Transverse colon (tissue), 4 donors: ENCODE data around the gene RPS6KA2. TPM values are rescaled to one million over a fixed set of nuclear protein-coding genes. Genes with fewer than 3 reads are reported as not detected.

Source experiments
- DNase-seq: peaks from one replicate; pipeline ENCODE4 v3.0.0-alpha.2; 2019
- H3K27ac ChIP-seq, 4 donors: fragments of 200-600 bp; sonication (generic); 2 replicates each; pipeline ENCODE4 v1.5.1; 2016 to 2018; ENCODE audit warnings: inconsistent platforms in 4 of 4
- H3K27me3 ChIP-seq: fragments of 200-600 bp; sonication (generic); 2 replicates; pipeline ENCODE4 v1.5.1; 2017; ENCODE audit warnings: inconsistent platforms
- H3K36me3 ChIP-seq, 4 donors: fragments of 200-600 bp; sonication (generic); 2 replicates each; pipeline ENCODE4 v1.5.1; 2017 to 2019; ENCODE audit warnings: inconsistent platforms in 4 of 4
- H3K4me1 ChIP-seq, 4 donors: fragments of 200-600 bp; sonication (generic); 2 replicates each; pipeline ENCODE4 v1.5.1; 2017 to 2020; ENCODE audit warnings: inconsistent platforms in 4 of 4
- H3K4me3 ChIP-seq, 4 donors: fragments of 200-600 bp; sonication (generic); 1 replicate in 1 of 4; 2 replicates in 3 of 4; pipeline versions ENCODE4 v1.5.1 to v1.6.1; 2017 to 2019; ENCODE audit warnings: inconsistent platforms in 4 of 4
- H3K9me3 ChIP-seq, 2 donors: fragments of 200-600 bp; sonication (generic); 2 replicates each; pipeline ENCODE4 v1.5.1; 2017 to 2019; ENCODE audit warnings: inconsistent platforms in 2 of 2
- EP300 ChIP-seq: sonication (generic); formaldehyde crosslinking; IDR thresholded peaks from one replicate; pipeline ENCODE4 v1.6.1; 2017; ENCODE audit warnings: antibody characterized with exemption, low read depth
- POLR2A ChIP-seq: fragments of 450-650 bp; IDR thresholded peaks from one replicate; pipeline ENCODE4 v1.6.1; 2016; ENCODE audit warnings: antibody characterized with exemption, mild to moderate bottlenecking, moderate library complexity
- POLR2AphosphoS5 ChIP-seq, 3 donors: sonication (generic); formaldehyde crosslinking; IDR thresholded peaks; one replicate each; pipeline ENCODE4 v1.6.1; 2016; ENCODE audit warnings: antibody characterized with exemption in 3 of 3
- WGBS, 2 donors: methylation state at CpG; one replicate each; pipeline ENCODE4 v1.1.5; 2018; ENCODE audit warnings: low coverage in 1 of 2; 5-methylcytosine and 5-hydroxymethylcytosine counted together
- in situ Hi-C, 4 donors: fragments of 200-750 bp; cut with MboI; loops; one replicate each; pipeline versions ENCODE4 v1.15.0 to v1.15.1; 2017; ENCODE audit warnings: low sequenced_read_pairs in 3 of 4, low pct_ligation_motif_present in 1 of 4, low pct_unique_long_range_greater_than_20kb in 1 of 4
- intact Hi-C: fragments of 100-400 bp; cut with DNase I; formaldehyde crosslinking; loops from one replicate; pipeline ENCODE4 v1.15.1; 2023; ENCODE audit warnings: low total_unique reads
- total RNA-seq, 4 donors: library from RNA; depleted of rRNA; stranded (reverse); fragments of >200 nt; gene quantifications; one replicate each; pipeline ENCODE4 v1.1.0, GENCODE V29; 2016
- TF ChIP-seq, protein P1 (sequence below), 5 experiments: fragments of 200-600 bp in 3 of 5; fragments of 450-650 bp in 2 of 5; sonication (generic) in 3 of 5; IDR thresholded peaks; 1 replicate in 2 of 5; 2 replicates in 3 of 5; pipeline ENCODE4 v1.5.1; 2016 to 2017; ENCODE audit warnings: antibody characterized with exemption in 5 of 5, inconsistent platforms in 3 of 5, mild to moderate bottlenecking in 2 of 5, moderate library complexity in 1 of 5

Gene RPS6KA2
- total RNA-seq, 4 donors from 2014 or later: 9.6 to 41.1 (median 15.4) TPM

DNA sequence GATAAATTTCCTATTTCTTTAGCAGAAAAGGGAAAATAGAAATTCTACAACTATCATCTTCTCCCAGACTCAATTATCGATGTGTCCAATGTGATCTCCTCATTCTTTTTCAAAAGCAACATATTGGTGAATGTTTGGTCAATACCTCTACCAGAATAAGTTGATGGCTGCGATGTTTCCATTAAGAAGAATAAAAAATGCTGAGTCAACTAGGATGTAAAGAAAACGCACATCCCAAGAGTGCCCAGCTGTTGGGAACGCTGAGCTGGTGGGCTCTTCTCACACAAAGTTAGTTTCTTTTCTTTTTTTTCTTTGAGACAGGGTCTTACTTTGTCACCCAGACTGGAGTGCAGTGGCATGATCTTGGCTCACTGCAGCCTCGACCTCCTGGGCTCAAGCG is 80.4 kb downstream of the RPS6KA2 start:
- DNase-seq: no peak
- intact Hi-C loops: no loop called here
- TF ChIP-seq POLR2AphosphoS5 (IDR thresholded peaks at IDR 0.05) (no peak), EP300 (no peak), POLR2A (no peak)
- TF ChIP-seq, protein P1, sequence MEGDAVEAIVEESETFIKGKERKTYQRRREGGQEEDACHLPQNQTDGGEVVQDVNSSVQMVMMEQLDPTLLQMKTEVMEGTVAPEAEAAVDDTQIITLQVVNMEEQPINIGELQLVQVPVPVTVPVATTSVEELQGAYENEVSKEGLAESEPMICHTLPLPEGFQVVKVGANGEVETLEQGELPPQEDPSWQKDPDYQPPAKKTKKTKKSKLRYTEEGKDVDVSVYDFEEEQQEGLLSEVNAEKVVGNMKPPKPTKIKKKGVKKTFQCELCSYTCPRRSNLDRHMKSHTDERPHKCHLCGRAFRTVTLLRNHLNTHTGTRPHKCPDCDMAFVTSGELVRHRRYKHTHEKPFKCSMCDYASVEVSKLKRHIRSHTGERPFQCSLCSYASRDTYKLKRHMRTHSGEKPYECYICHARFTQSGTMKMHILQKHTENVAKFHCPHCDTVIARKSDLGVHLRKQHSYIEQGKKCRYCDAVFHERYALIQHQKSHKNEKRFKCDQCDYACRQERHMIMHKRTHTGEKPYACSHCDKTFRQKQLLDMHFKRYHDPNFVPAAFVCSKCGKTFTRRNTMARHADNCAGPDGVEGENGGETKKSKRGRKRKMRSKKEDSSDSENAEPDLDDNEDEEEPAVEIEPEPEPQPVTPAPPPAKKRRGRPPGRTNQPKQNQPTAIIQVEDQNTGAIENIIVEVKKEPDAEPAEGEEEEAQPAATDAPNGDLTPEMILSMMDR (IDR thresholded peaks at IDR 0.05): no peak
- Histone ChIP-seq H3K27ac (no peak overlapping the region), H3K36me3 (no peaks in the 10 kb centered on the region), H3K4me1 (peaks cover 0 to 12% (median 4%) of the 10 kb centered on the region in 4 donors), H3K4me3 (no peak overlapping the region), H3K9me3 (no peaks in the 10 kb centered on the region), H3K27me3 (no peaks in the 10 kb centered on the region)
- in situ Hi-C loops: no loop called here
- WGBS, 2 donors: 92 to 94% methylated on average over 4 to 6 of the region's 6 CpGs

DNA sequence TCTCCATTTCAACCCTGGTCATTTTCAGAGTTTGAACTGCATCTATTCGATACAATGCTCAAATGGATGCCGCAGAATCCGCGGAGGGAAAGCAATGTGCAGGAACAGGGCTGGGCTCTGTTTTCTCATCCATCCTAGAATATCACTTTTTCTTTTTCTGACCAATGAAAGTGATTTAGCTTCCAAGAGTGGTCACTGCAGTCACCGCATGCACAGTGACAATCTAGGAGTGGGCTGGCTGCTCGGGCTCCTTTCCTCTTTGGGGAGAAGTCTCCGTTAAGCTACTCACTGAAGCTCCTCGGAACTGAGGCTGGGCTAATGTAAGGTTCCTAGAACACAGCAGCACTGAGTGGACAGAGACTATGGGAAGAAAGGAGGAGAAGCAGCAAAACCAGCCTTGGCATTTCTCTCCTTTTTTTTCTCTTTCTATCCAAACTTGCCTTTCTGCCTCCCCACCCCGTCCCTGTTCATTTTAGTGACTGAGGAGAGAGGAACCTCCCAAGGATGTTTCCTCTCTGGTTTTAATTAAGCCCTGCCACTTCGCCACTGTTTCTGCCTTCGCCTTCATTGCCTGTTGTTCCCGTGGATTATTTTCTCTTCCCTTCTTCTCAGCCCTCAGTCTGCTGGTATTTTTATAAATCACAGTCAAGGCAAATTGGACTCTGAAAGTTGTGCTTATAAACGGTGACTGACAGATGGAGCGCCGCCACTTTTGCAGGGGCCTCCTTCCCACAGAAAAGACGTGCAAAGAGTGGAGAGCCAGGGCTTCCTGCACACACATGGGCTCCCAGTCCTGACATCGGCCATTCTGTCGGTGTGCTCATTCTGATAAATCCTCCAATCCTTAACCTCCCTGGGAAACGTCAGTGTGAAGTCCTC is 81.7 kb downstream of the RPS6KA2 start:
- TF ChIP-seq POLR2AphosphoS5 (IDR thresholded peaks at IDR 0.05): no peak
- no peak for TF ChIP-seq POLR2A
- TF ChIP-seq, protein P1 (IDR thresholded peaks at IDR 0.05): no peak
- TF ChIP-seq EP300: no peak
- in situ Hi-C loops: no loop called here
- Histone ChIP-seq H3K36me3 (no peaks in the 10 kb centered on the region), H3K4me3 (no peak overlapping the region), H3K9me3 (no peaks in the 10 kb centered on the region), H3K27ac (no peak overlapping the region), H3K27me3 (no peaks in the 10 kb centered on the region), H3K4me1 (peaks cover 0 to 18% (median 4%) of the 10 kb centered on the region in 4 donors)
- no peak for DNase-seq
- 88 to 95% methylated on average over 11 to 19 of the region's 19 CpGs for WGBS, 2 donors
- intact Hi-C loops: no loop called here

DNA sequence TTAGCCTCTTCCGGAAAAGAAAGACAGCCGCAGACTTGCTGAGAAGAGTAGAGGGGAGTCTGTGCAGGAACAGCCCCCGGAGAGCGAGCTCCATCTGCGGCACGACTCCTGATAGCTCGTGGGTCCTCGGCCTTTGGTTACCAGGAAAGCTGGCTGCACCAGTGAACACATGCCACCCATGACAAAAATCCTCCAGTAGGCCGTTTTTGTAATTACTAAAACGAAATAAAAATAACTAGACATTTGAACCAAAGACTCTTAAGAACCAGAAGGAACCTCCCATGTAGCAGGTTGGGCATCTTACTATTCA is 82.8 kb downstream of the RPS6KA2 start:
- in situ Hi-C loops: no loop called here

GRCh38 chr6:166543603-166544295 is 83.3 kb downstream of the RPS6KA2 start:
- Histone ChIP-seq H3K27ac (no peak overlapping the region), H3K27me3 (no peaks in the 10 kb centered on the region), H3K9me3 (no peaks in the 10 kb centered on the region), H3K36me3 (no peaks in the 10 kb centered on the region), H3K4me3 (no peak overlapping the region), H3K4me1 (peaks cover 0 to 18% (median 4%) of the 10 kb centered on the region in 4 donors)
- in situ Hi-C loops: no loop called here
- TF ChIP-seq POLR2A (no peak), EP300 (no peak), POLR2AphosphoS5 (IDR thresholded peaks at IDR 0.05) (no peak)
- TF ChIP-seq, protein P1 (IDR thresholded peaks at IDR 0.05): no peak
- DNase-seq: no peak
- intact Hi-C loops: no loop called here
- 88 to 90% methylated on average over 4 to 9 of the region's 9 CpGs for WGBS, 2 donors

More for the DNA sequence above, 82.8 kb downstream of the RPS6KA2 start:
- Histone ChIP-seq H3K27me3 (no peaks in the 10 kb centered on the region), H3K36me3 (no peaks in the 10 kb centered on the region), H3K27ac (no peak overlapping the region), H3K4me3 (no peak overlapping the region), H3K4me1 (peaks cover 0 to 18% (median 4%) of the 10 kb centered on the region in 4 donors), H3K9me3 (no peaks in the 10 kb centered on the region)
- TF ChIP-seq EP300: no peak
- TF ChIP-seq POLR2AphosphoS5 (IDR thresholded peaks at IDR 0.05): no peak
- TF ChIP-seq, protein P1 (IDR thresholded peaks at IDR 0.05): no peak
- TF ChIP-seq POLR2A: no peak
- intact Hi-C loops: no loop called here
- WGBS, 2 donors: 91 to 94% methylated on average over 10 of the region's 10 CpGs
- no peak for DNase-seq
